GM12873 (cell line): ENCODE measurements around the gene TMEM182.

ENCODE experiments used
- CTCF ChIP-seq: IDR thresholded peaks from 2 replicates; pipeline ENCODE4 v1.5.1; 2012; ENCODE audit warnings: low read depth, mild to moderate bottlenecking, moderate library complexity, low read length, control low read depth; ENCODE audit not compliant: insufficient read depth; ENCODE audit errors: missing control alignments

TMEM182 gene

GRCh38 chr2:102768892-102769291 lies 7.1 kb downstream of the TMEM182 start:
- TF ChIP-seq CTCF: no peak

- TF ChIP-seq CTCF: no peak
Measured at GRCh38 chr2:102770506-102770905, 8.7 kb downstream of the TMEM182 start.

GRCh38 chr2:102771114-102771513 lies 9.3 kb downstream of the TMEM182 start:
- TF ChIP-seq CTCF: no peak

- TF ChIP-seq CTCF: no peak
Measured at GRCh38 chr2:102772659-102773058, 10.8 kb downstream of the TMEM182 start.

GRCh38 chr2:102773149-102773705 lies 11.4 kb downstream of the TMEM182 start:
- no peak for TF ChIP-seq CTCF

- no peak for TF ChIP-seq CTCF
Measured at GRCh38 chr2:102778260-102778659, 16.4 kb downstream of the TMEM182 start.

- no peak for TF ChIP-seq CTCF
Measured at GRCh38 chr2:102780467-102780866, 18.6 kb downstream of the TMEM182 start.
